HTERT RPE-1 (cell line): Measurements from ENCODE around the gene AKR1B15.
"Not testable (repeated sequence)": the region's sequence is repeated elsewhere in the genome, so short reads cannot be mapped to it uniquely, and the experiment has no call there.

Experiments
- in situ Hi-C: fragments of 300-500 bp; cut with MboI; formaldehyde crosslinking; loops from 4 replicates; pipeline ENCODE4 v1.14.3; 2020; ENCODE audit warnings: low sequenced_read_pairs

Gene AKR1B15

GRCh38 chr7:134548877-134549276 lies at the start of gene AKR1B15:
Gene AKR1B15 (plus strand): TSS chr7:134549110. CDS start chr7:134564620, 15,510 bp downstream.
- in situ Hi-C loops, result no loop called here

GRCh38 chr7:134500406-134500805 lies 48.5 kb upstream of the AKR1B15 start:
- in situ Hi-C loops, result no loop called here

GRCh38 chr7:134500982-134501381 lies 47.9 kb upstream of the AKR1B15 start:
- in situ Hi-C loops, result no loop called here

GRCh38 chr7:134502463-134503371 lies 46.2 kb upstream of the AKR1B15 start:
- in situ Hi-C loops, result no loop called here

- in situ Hi-C loops, result no loop called here
Measured at GRCh38 chr7:134504660-134505164, 44.2 kb upstream of the AKR1B15 start.

GRCh38 chr7:134505856-134506255 lies 43.1 kb upstream of the AKR1B15 start:
- in situ Hi-C loops, result no loop called here

DNA sequence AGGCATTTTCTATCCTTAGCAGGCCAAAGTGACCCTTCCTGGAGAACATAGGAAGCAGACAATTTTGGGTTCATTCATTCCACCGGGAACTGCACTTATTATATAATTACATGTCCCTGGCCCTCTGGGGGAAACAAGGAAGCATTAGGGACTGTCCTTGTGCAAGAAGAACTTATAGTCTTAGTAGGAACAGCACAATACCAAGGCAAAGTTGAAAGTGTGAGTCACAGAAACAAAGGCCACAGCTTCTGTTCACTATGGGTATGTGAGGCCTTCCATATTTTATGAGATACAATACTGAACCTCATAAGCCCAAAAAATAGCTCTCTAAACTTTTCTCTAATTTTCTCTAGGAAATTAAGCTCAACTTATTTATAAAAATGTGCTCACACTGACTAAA lies 39.9 kb upstream of the AKR1B15 start:
- in situ Hi-C loops, result no loop called here

GRCh38 chr7:134510646-134511045 lies 38.3 kb upstream of the AKR1B15 start:
- in situ Hi-C loops, result no loop called here

DNA sequence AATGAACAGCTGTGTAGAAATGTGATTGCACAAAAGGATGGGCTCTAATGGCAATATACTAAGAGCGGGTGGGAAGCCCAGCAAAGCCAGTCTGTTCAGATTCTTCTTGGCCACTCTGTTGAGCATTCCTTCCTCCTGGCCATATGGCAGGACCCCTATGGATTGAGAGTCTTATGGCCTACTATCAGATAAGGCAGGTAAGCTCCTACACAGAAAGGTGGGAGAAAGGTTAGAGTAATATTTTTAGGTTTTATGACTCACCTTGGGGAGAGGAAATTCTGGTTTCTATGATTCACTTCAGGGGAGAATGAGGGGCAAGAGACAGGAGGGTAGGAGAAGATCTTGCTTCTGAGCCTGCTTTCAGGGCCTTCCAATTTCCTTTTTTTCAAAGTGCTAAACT lies 36.6 kb upstream of the AKR1B15 start:
- in situ Hi-C loops, result no loop called here

DNA sequence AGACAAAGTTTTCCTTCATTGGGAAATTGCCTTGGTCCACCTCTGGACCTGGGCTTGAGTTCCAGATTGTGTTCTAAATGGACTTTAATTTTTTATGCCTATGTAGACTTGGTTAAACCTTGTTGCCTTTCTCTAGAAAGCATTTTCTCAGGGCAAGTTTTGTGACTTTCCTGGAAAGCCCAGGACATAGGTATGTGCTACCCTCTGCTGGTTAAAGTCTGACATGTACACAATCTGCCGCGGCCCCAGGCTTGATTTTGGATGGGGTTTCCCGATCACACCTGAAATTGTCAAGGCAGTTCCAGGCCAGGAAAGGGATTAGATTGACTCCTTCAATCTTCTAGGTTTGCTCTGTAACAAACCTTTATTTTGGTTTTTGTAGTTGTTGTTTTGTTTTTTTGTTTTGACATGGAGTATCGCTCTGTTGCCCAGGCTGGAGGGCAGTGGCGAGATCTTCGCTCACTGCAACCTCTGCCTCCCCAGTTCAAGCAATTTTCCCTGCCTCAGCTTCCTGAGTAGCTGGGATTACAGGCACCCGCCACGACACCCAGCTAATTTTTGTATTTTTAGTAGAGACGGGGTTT lies 35.6 kb upstream of the AKR1B15 start:
- in situ Hi-C loops, result no loop called here

GRCh38 chr7:134514106-134514505 lies 34.8 kb upstream of the AKR1B15 start:
- in situ Hi-C loops, result no loop called here

- in situ Hi-C loops, result no loop called here
Measured at GRCh38 chr7:134514663-134515062, 34.2 kb upstream of the AKR1B15 start.

DNA sequence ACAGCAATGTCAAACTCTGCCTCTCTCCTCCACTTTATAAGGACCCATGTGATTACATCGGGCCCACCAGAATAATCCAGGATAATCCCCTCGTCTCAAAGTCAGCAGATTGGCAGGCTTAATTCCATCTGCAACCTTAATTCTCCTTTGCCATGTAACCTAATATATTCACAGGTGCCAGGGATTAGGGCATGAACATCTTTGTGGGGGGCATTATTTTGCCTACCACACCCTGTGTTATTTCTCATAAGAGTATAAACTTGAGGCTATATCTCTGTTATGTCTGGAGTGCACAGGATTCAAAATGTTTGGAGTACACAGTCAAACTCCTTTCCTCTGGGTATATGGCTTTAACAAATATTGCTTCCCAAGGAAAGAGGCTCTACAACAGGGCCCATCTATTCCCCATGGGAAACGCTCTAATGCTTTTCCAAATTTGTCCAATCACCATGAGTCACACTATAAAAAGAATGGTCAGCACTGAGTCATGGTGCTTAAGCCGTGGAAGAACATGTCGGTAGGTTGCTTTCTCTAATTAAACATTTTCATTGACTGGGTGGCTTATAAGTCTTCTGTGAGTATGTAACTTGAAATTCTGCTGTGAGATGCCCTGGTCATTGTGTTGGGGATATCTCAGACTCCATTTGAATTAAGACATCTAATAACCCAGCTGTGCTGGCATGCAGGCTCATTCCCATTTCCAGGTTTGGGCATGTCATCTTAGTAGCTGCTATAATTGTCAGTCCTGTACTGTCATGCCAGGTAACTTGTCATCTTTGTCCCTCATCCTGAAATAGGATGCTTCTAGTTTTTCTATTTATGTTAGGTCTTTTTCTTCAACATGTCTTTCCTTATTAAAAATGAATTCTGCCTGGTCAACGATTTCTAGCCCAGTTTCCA lies 33.1 kb upstream of the AKR1B15 start:
- in situ Hi-C loops, result no loop called here

- in situ Hi-C loops, result no loop called here
Measured at GRCh38 chr7:134520130-134520529, 28.8 kb upstream of the AKR1B15 start.

DNA sequence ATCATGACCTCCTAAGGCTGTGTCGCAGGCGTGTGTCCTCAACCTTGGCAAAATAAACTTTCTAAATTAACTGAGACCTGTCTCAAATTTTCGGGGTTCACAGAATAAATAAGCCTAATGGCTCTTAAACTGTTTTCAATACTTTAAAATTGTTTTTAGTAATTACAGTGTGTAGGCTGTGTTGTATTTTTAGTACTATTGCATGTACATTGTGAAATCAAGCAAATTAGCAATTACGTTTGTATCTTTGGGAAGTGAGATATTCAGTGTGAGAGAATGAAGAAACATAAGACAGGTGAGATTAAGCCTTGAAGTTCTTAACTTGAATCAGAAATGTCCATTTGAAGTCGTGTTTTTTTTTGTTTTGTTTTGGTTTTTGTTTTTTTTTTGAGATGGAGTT lies 26.3 kb upstream of the AKR1B15 start:
- in situ Hi-C loops, result no loop called here

DNA sequence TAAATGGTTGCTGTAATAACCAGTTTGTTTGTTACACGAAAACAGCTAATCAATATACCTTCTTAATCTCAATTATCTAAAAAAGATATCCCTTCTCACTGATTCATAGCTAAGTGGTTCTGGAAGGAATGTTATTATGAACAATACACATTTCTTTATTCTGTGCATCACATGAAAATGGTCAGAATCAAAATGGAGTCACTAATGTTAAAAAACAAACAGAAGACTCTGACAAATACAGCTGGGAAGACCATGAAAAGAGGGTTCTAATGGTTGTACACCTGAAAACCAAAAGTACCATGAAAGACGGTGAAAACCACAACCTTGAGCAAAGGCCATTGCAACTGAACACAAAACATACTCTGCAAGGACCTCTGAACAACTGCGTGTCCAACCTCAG lies 23.5 kb upstream of the AKR1B15 start:
- in situ Hi-C loops, result not testable (repeated sequence)

DNA sequence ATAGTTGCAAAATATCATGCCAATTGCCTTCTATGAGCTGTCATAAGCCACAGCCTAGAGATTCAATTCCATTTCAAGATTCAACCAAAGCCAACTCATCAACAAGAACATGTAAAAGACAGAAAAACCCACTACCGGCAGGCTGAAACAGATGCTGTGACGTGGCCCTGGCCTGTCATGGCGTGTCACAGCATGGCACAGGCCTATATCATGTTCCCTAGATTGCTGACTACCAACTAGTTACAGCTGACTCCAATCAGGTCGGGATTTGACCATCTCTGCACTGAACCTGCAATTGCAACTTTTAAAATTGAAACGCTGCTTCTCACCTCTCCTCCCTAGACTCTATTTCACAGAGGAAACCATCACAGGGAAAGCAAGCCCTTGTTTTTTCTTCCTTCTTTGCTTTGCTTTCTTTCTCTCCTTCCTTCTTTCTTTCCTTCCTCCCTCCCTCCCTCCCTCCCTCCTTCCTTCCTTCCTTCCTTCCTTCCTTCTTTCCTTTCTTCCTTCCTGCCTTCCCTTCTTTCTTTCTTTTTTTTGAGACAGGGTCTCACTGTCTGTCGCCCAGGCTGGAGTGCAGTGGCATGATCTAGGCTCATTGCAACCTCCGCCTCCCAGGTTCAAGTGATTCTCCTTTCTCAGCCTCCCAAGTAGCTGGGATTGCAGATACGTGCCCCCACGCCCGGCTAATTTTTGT lies 22.2 kb upstream of the AKR1B15 start:
- in situ Hi-C loops, result not testable (repeated sequence)

DNA sequence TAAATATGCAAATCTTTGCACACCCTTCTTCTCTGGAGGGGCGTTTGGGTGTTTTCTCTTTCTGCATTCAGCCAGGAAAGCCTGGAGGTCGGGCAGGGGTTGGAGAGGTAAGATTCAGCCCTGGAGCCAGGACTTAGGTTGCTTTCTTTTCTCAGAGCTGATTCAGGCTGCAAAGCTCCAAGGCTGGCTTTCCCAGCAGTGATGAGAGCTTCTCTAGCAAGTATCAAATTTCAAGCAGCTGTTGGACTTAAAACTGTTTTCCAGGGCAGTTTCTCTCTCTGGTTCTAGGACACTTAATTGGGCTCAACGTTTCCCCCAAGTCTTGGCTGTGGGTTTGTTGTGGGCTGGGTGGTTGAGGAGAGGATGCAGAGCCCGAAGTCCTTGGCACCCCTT lies 20.9 kb upstream of the AKR1B15 start:
- in situ Hi-C loops, result no loop called here

DNA sequence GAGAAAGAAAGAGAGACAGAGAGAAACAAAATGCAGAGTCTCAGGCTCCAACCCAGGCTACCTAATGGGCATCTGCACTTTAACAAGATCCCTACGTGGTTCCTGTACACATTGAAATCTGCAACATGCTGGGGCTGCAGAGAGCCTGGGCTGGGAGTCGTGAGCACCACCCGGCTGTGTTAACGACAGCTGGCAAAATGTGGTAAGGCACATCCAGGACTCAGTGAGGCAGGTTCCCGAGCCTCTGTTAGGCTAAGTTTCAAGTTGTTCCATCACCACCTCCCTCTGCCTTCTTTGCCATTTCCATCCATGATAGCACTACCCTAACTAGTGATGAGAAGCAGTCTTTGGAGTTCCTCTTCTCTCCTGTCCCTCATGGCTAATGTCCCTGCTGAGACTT lies 20.2 kb upstream of the AKR1B15 start:
- in situ Hi-C loops, result no loop called here

GRCh38 chr7:134530460-134530859 lies 18.4 kb upstream of the AKR1B15 start:
- in situ Hi-C loops, result no loop called here
